Psoas muscle (tissue), 8 donors: ENCODE data around the gene FGFR3. TPM values are rescaled to one million over a fixed set of nuclear protein-coding genes. Genes with fewer than 3 reads are reported as not detected.

ENCODE experiments used
- ATAC-seq, 4 donors: fragments of 200-7000 bp; cut with Tn5 transposase; one replicate each; pipeline ENCODE4 v1.9.1; 2020; ENCODE audit warnings: moderate library complexity in 3 of 4, mild to moderate bottlenecking in 2 of 4
- DNase-seq, 2 donors: peaks; one replicate each; pipeline ENCODE4 v3.0.0-alpha.2; 2020
- H3K27ac ChIP-seq: fragments of 200-600 bp; one replicate; pipeline ENCODE4 v1.8.0; 2022
- H3K27me3 ChIP-seq, 3 donors: fragments of 200-600 bp in 1 of 3; one replicate each; pipeline versions ENCODE4 v1.6.1 to v1.8.0; 2013 to 2022; ENCODE audit warnings: low read length in 2 of 3, mild to moderate bottlenecking in 2 of 3, moderate library complexity in 1 of 3; ENCODE audit not compliant: insufficient read depth in 3 of 3
- H3K36me3 ChIP-seq, 2 donors: fragments of 200-600 bp in 1 of 2; one replicate each; pipeline versions ENCODE4 v1.6.1 to v1.8.0; 2013 to 2022; ENCODE audit warnings: low read depth in 1 of 2, mild to moderate bottlenecking in 1 of 2, moderate library complexity in 1 of 2; ENCODE audit not compliant: insufficient read depth in 1 of 2
- H3K4me1 ChIP-seq: fragments of 200-600 bp; one replicate; pipeline ENCODE4 v1.8.0; 2022
- H3K4me3 ChIP-seq: fragments of 200-600 bp; one replicate; pipeline ENCODE4 v1.8.0; 2022; ENCODE audit warnings: mild to moderate bottlenecking
- H3K9me3 ChIP-seq: fragments of 200-600 bp; one replicate; pipeline ENCODE4 v1.8.0; 2022
- CTCF ChIP-seq: fragments of 200-600 bp; IDR thresholded peaks from one replicate; pipeline ENCODE4 v1.8.0; 2022; ENCODE audit warnings: antibody characterized with exemption
- WGBS, 3 donors: extraction: QIAGEN DNeasy Blood & Tissue Kit; methylation state at CpG; one replicate each; pipeline versions ENCODE4 v1.1.6 to v1.1.7; 2013; 5-methylcytosine and 5-hydroxymethylcytosine counted together
- intact Hi-C, 2 donors: fragments of 100-400 bp; cut with DNase I; formaldehyde crosslinking; loops; one replicate each; pipeline versions ENCODE4 v1.11.0 to v1.14.2; 2022
- polyA plus RNA-seq, 3 donors: library from polyadenylated mRNA; stranded (reverse); fragments of 200-250 nt; gene quantifications; one replicate each; pipeline ENCODE4 v1.2.3, GENCODE V29; 2013
- total RNA-seq, 4 donors: library from RNA; stranded (reverse); fragmentation: NEBNext Ultra II Directional in 2 of 4; extraction: Animal tissue kit (Norgen Biotek cat#: 25700) in 2 of 4; gene quantifications; one replicate each; pipeline versions ENCODE4 v1.2.1 to v1.2.4, GENCODE V29; 2021 to 2023
- donor health status: healthy with polysubstance abuse.
- donor health status: DM: no; HTN: no; CAD: no; lungs with moderate emphysema.
- donor health status: Bipolar disorder and iron deficiency.
- donor health status: healthy.
- donor health status: DM: yes; HTN: yes; CAD: no.
- donor health status: DM: no; HTN: no; CAD: no.
- donor health status: DM: no; HTN: no; CAD: no.
- donor health status: DM: yes; HTN: yes; CAD: no.

FGFR3 gene
- total and polyA plus RNA-seq, 7 donors = 0.17 to 1.1 (median 0.30) TPM

GRCh38 chr4:1745165-1745564, 47.9 kb upstream of the FGFR3 start:
- intact Hi-C loops = loop anchor here in 1 of 2 donors (5.0 kb wide), 1 partner anchor 67 kb away; no protein-coding TSS in a partner anchor
- no peak overlapping the region for H3K4me3 ChIP-seq
- H3K9me3 ChIP-seq = no peaks in the 10 kb centered on the region
- no peak overlapping the region for H3K27ac ChIP-seq
- ATAC-seq = no peak
- DNase-seq = no peak
- peaks cover 4 to 26% of the 10 kb centered on the region in 2 donors for H3K36me3 ChIP-seq
- WGBS, 3 donors = 90 to 94% (median 90%) methylated on average over 13 of the region's 13 CpGs
- no peak for TF ChIP-seq CTCF
- H3K4me1 ChIP-seq = no peaks in the 10 kb centered on the region
- H3K27me3 ChIP-seq = peaks cover 0 to 8% (median 0%) of the 10 kb centered on the region in 3 donors

DNA sequence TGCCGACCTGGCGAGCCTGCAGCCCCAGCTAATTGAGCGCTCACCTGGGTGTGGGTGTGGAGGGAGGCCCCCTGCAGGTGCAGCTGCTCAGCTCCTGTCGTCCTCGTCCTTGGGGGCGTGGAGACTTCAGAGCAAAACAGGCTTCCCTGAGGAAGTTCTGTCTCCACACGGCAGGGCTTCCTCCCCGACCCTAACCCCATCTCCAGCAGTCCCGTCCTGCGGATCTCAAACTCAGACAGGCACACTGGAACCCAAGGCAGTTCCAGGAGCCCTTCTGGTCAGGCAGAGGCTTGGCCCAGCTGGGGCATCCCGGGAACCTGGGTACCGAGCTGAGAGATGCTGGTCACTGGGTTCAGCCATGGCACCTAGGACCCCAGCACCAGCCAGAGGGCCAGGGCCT, 47.4 kb upstream of the FGFR3 start:
- H3K36me3 ChIP-seq = peaks cover 4 to 22% of the 10 kb centered on the region in 2 donors
- WGBS, 3 donors = 81 to 85% (median 85%) methylated on average over 12 of the region's 12 CpGs
- TF ChIP-seq CTCF = no peak
- no peak for ATAC-seq
- no peaks in the 10 kb centered on the region for H3K4me1 ChIP-seq
- intact Hi-C loops = loop anchor here in 1 of 2 donors (2.0 to 5.0 kb wide), 2 partner anchors 67 to 153 kb away; no protein-coding TSS in a partner anchor
- no peak overlapping the region for H3K4me3 ChIP-seq
- H3K27ac ChIP-seq = no peak overlapping the region
- H3K27me3 ChIP-seq = peaks cover 0 to 8% (median 0%) of the 10 kb centered on the region in 3 donors
- no peak for DNase-seq
- H3K9me3 ChIP-seq = no peaks in the 10 kb centered on the region

- DNase-seq (peak; percentile 75 to 85), ATAC-seq (peak; percentile 81 to 91 (median 82))
- Histone ChIP-seq H3K27ac (no peak overlapping the region), H3K4me3 (no peak overlapping the region), H3K27me3 (peaks cover 0 to 8% (median 0%) of the 10 kb centered on the region in 3 donors), H3K9me3 (no peaks in the 10 kb centered on the region), H3K4me1 (no peaks in the 10 kb centered on the region), H3K36me3 (peaks cover 0 to 17% of the 10 kb centered on the region in 2 donors)
- 10 to 16% (median 15%) methylated on average over 13 to 17 of the region's 17 CpGs for WGBS, 3 donors
- intact Hi-C loops = loop anchor here in 1 of 2 donors (2.0 to 5.0 kb wide), 2 partner anchors 66 to 153 kb away; no protein-coding TSS in a partner anchor
- TF ChIP-seq CTCF = peak; percentile 78
Measured at GRCh38 chr4:1746265-1746691, 46.8 kb upstream of the FGFR3 start.

GRCh38 chr4:1746919-1747602, 46.0 kb upstream of the FGFR3 start:
- ATAC-seq (peak in 2 of 4 donors; percentile 19 to 31), DNase-seq (no peak)
- peaks cover 0 to 10% of the 10 kb centered on the region in 2 donors for H3K36me3 ChIP-seq
- no peak overlapping the region for H3K27ac ChIP-seq
- H3K4me3 ChIP-seq = no peak overlapping the region
- H3K27me3 ChIP-seq = peaks cover 0 to 8% (median 0%) of the 10 kb centered on the region in 3 donors
- H3K9me3 ChIP-seq = no peaks in the 10 kb centered on the region
- intact Hi-C loops = loop anchor here in 1 of 2 donors (2.0 to 5.0 kb wide), 2 partner anchors 65 to 152 kb away; no protein-coding TSS in a partner anchor
- 62 to 67% (median 64%) methylated on average over 25 to 33 of the region's 33 CpGs for WGBS, 3 donors
- no peaks in the 10 kb centered on the region for H3K4me1 ChIP-seq
- TF ChIP-seq CTCF = no peak
